ENCODE results near the gene RGS16. TPM values are rescaled to one million over a fixed set of nuclear protein-coding genes. Genes with fewer than 3 reads are reported as not detected.

Gene RGS16
- total RNA-seq, 1 donor from 2014 or later: 1.9 TPM

- intact Hi-C loops (cut with DNase I): no loop called here
Measured at GRCh38 chr1:182631053-182631677, 27.0 kb upstream of the RGS16 start.

GRCh38 chr1:182630586-182630985 is 26.4 kb upstream of the RGS16 start:
- DNase-seq (ENCODE audit: low spot score): no peak
- intact Hi-C loops (cut with DNase I): no loop called here

More at GRCh38 chr1:182631053-182631677, 27.0 kb upstream of the RGS16 start:
- DNase-seq (ENCODE audit: low spot score): no peak

- intact Hi-C loops (cut with DNase I): no loop called here
- DNase-seq (ENCODE audit: low spot score): no peak
Measured at GRCh38 chr1:182629499-182630096, 25.4 kb upstream of the RGS16 start.

GRCh38 chr1:182629080-182629479 is 24.9 kb upstream of the RGS16 start:
- DNase-seq (ENCODE audit: low spot score): no peak
- intact Hi-C loops (cut with DNase I): no loop called here

GRCh38 chr1:182628657-182629056 is 24.5 kb upstream of the RGS16 start:
- intact Hi-C loops (cut with DNase I): no loop called here
- DNase-seq (ENCODE audit: low spot score): no peak

- DNase-seq (ENCODE audit: low spot score): no peak
- intact Hi-C loops (cut with DNase I): no loop called here
Measured at GRCh38 chr1:182627622-182628021, 23.4 kb upstream of the RGS16 start.

GRCh38 chr1:182626527-182626926 is 22.3 kb upstream of the RGS16 start:
- no peak for DNase-seq (ENCODE audit: low spot score)
- intact Hi-C loops (cut with DNase I): no loop called here

GRCh38 chr1:182625719-182626504 is 21.7 kb upstream of the RGS16 start:
- intact Hi-C loops (cut with DNase I): no loop called here
- DNase-seq (ENCODE audit: low spot score): no peak

- no peak for DNase-seq (ENCODE audit: low spot score)
- intact Hi-C loops (cut with DNase I): no loop called here
Measured at GRCh38 chr1:182625024-182625423, 20.8 kb upstream of the RGS16 start.

- no peak for DNase-seq (ENCODE audit: low spot score)
- intact Hi-C loops (cut with DNase I): no loop called here
Measured at GRCh38 chr1:182624577-182624976, 20.4 kb upstream of the RGS16 start.

GRCh38 chr1:182622901-182623528 is 18.8 kb upstream of the RGS16 start:
- DNase-seq (ENCODE audit: low spot score): no peak
- intact Hi-C loops (cut with DNase I): no loop called here

GRCh38 chr1:182621906-182622305 is 17.7 kb upstream of the RGS16 start:
- intact Hi-C loops (cut with DNase I): no loop called here
- no peak for DNase-seq (ENCODE audit: low spot score)

GRCh38 chr1:182620924-182621585 is 16.9 kb upstream of the RGS16 start:
- no peak for DNase-seq (ENCODE audit: low spot score)
- intact Hi-C loops (cut with DNase I): no loop called here

- intact Hi-C loops (cut with DNase I): loop anchor here (5.0 kb wide), 1 partner anchor 59 kb away; no protein-coding TSS in a partner anchor
- no peak for DNase-seq (ENCODE audit: low spot score)
Measured at GRCh38 chr1:182617734-182618351, 13.7 kb upstream of the RGS16 start.

- intact Hi-C loops (cut with DNase I): loop anchor here (5.0 kb wide), 1 partner anchor 60 kb away; no protein-coding TSS in a partner anchor
- DNase-seq (ENCODE audit: low spot score): no peak
Measured at GRCh38 chr1:182617014-182617429, 12.8 kb upstream of the RGS16 start.

- intact Hi-C loops (cut with DNase I): loop anchor here (5.0 kb wide), 1 partner anchor 61 kb away; no protein-coding TSS in a partner anchor
- DNase-seq (ENCODE audit: low spot score): peak; percentile 83
Measured at GRCh38 chr1:182616130-182617013, 12.2 kb upstream of the RGS16 start.

- intact Hi-C loops (cut with DNase I): loop anchor here (5.0 kb wide), 1 partner anchor 62 kb away; no protein-coding TSS in a partner anchor
- no peak for DNase-seq (ENCODE audit: low spot score)
Measured at GRCh38 chr1:182615468-182616129, 11.4 kb upstream of the RGS16 start.
